Loucy (cell line): ENCODE data around the gene VSIG10L.

Experiments
- H2AFZ ChIP-seq: fragments of 200-600 bp; sonication (generic); 2 replicates; pipeline ENCODE4 v1.6.0; 2016; ENCODE audit warnings: antibody characterized with exemption, mild to moderate bottlenecking, low read length, moderate library complexity
- H3F3A ChIP-seq: fragments of 200-600 bp; 2 replicates; pipeline ENCODE4 v1.6.0; 2016; ENCODE audit warnings: antibody characterized with exemption, low read depth, mild to moderate bottlenecking
- H3K27me3 ChIP-seq: fragments of 200-600 bp; sonication (generic); 2 replicates; pipeline ENCODE4 v1.6.1; 2014; ENCODE audit warnings: low read length, mild to moderate bottlenecking; ENCODE audit not compliant: insufficient read depth, poor library complexity, severe bottlenecking
- H3K36me3 ChIP-seq: fragments of 200-600 bp; sonication (generic); 2 replicates; pipeline ENCODE4 v1.6.1; 2016; ENCODE audit warnings: low read length; ENCODE audit not compliant: insufficient read depth
- H3K4me1 ChIP-seq: fragments of 200-600 bp; sonication (generic); 2 replicates; pipeline ENCODE4 v1.5.1; 2014; ENCODE audit warnings: low read length, mild to moderate bottlenecking; ENCODE audit not compliant: insufficient read depth, poor library complexity, severe bottlenecking
- H3K4me2 ChIP-seq: fragments of 200-600 bp; sonication (generic); 2 replicates; pipeline ENCODE4 v1.6.0; 2014; ENCODE audit warnings: antibody characterized with exemption, low read length, low read depth, mild to moderate bottlenecking; ENCODE audit not compliant: poor library complexity, severe bottlenecking
- H3K4me3 ChIP-seq: fragments of 200-600 bp; sonication (generic); 2 replicates; pipeline ENCODE4 v1.5.1; 2014; ENCODE audit warnings: low read length, mild to moderate bottlenecking, mixed read lengths; ENCODE audit not compliant: poor library complexity, severe bottlenecking
- H3K79me2 ChIP-seq: fragments of 200-600 bp; sonication (generic); 2 replicates; pipeline ENCODE4 v1.6.1; 2014; ENCODE audit warnings: low read length; ENCODE audit not compliant: insufficient read depth
- H3K9ac ChIP-seq: fragments of 200-600 bp; sonication (generic); 2 replicates; pipeline ENCODE4 v1.6.0; 2014; ENCODE audit warnings: mild to moderate bottlenecking, low read depth, low read length, moderate library complexity; ENCODE audit not compliant: poor library complexity, severe bottlenecking
- H3K9me2 ChIP-seq: fragments of 200-600 bp; sonication (generic); replicated peaks from 2 replicates; pipeline ENCODE4 v1.6.1; 2016; ENCODE audit warnings: low read depth, low read length, mixed read lengths
- H3K9me3 ChIP-seq: fragments of 200-600 bp; sonication (generic); 2 replicates; pipeline ENCODE4 v1.6.1; 2014; ENCODE audit warnings: mild to moderate bottlenecking, antibody characterized with exemption, low read length, low read depth; ENCODE audit not compliant: insufficient read depth
- H4K20me1 ChIP-seq: fragments of 200-600 bp; sonication (generic); 2 replicates; pipeline ENCODE4 v1.6.0; 2014; ENCODE audit warnings: antibody characterized with exemption, low read length, mild to moderate bottlenecking; ENCODE audit not compliant: insufficient read depth, poor library complexity, severe bottlenecking
- CTCF ChIP-seq: fragments of 200-600 bp; sonication (generic); conservative IDR thresholded peaks from 2 replicates; pipeline ENCODE4 v1.5.1; 2014; ENCODE audit warnings: mild to moderate bottlenecking, antibody characterized with exemption, low read length
- EZH2phosphoT487 ChIP-seq: fragments of 200-600 bp; IDR thresholded peaks from 2 replicates; pipeline ENCODE4 v1.6.1; 2018; ENCODE audit warnings: antibody characterized with exemption, mild to moderate bottlenecking, moderate library complexity, borderline replicate concordance

Gene VSIG10L

GRCh38 chr19:51289635-51290034 is 52.3 kb downstream of the VSIG10L start:
- Histone ChIP-seq H3K27me3 (no peaks in the 10 kb centered on the region), H3K79me2 (no peaks in the 10 kb centered on the region), H3K4me1 (no peaks in the 10 kb centered on the region), H3K4me2 (no peak overlapping the region), H3K36me3 (no peaks in the 10 kb centered on the region), H3K9me2 (no peaks in the 10 kb centered on the region), H2AFZ (no peak overlapping the region), H3K9me3 (no peaks in the 10 kb centered on the region), H3K9ac (no peak overlapping the region), H3F3A (no peaks in the 10 kb centered on the region), H3K4me3 (no peak overlapping the region), H4K20me1 (no peaks in the 10 kb centered on the region)
- TF ChIP-seq EZH2phosphoT487 (no peak), CTCF (no peak)

GRCh38 chr19:51285682-51286081 is 56.3 kb downstream of the VSIG10L start:
- H3K27me3 ChIP-seq: no peaks in the 10 kb centered on the region
- no peaks in the 10 kb centered on the region for H3K79me2 ChIP-seq
- H3K9me2 ChIP-seq: no peaks in the 10 kb centered on the region
- H3K4me1 ChIP-seq: no peaks in the 10 kb centered on the region
- H3K9me3 ChIP-seq: no peaks in the 10 kb centered on the region
- H3F3A ChIP-seq: no peaks in the 10 kb centered on the region
- no peak overlapping the region for H3K4me3 ChIP-seq
- TF ChIP-seq EZH2phosphoT487 (no peak), CTCF (no peak)
- no peaks in the 10 kb centered on the region for H3K36me3 ChIP-seq
- no peak overlapping the region for H3K9ac ChIP-seq
- H4K20me1 ChIP-seq: no peaks in the 10 kb centered on the region
- no peak overlapping the region for H2AFZ ChIP-seq
- H3K4me2 ChIP-seq: no peak overlapping the region

DNA sequence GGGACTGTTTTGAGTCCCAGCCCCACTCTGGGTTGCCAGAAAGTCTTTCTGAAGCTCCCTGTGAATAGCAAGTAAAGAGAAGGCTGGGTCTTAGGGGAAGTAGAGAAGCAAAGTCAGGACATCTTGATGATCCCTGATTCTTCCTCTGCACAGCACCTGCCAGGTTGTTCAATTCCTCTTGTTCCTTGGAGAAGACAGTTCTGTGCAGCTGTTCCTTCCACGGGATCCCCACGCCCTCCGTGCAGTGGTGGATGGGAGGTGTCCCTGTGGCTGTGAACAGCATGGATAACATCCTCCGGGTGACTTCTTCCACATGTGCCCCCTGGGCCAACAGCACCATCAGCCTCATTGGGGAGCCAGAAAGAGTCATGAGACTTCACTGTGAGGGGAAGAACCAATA is 59.6 kb downstream of the VSIG10L start:
- Histone ChIP-seq H3K36me3 (no peaks in the 10 kb centered on the region), H3K4me1 (no peaks in the 10 kb centered on the region), H3F3A (no peaks in the 10 kb centered on the region), H3K4me3 (no peak overlapping the region), H3K9me3 (no peaks in the 10 kb centered on the region), H3K9me2 (no peaks in the 10 kb centered on the region), H3K79me2 (no peaks in the 10 kb centered on the region), H2AFZ (no peak overlapping the region), H3K27me3 (no peaks in the 10 kb centered on the region), H4K20me1 (no peaks in the 10 kb centered on the region), H3K9ac (no peak overlapping the region), H3K4me2 (no peak overlapping the region)
- TF ChIP-seq CTCF (no peak), EZH2phosphoT487 (no peak)
